K562 (cell line): Measurements from ENCODE around the gene CCT3. TPM values are rescaled to one million over a fixed set of nuclear protein-coding genes. Genes with fewer than 3 reads are reported as not detected.

Experiments
- CXXC5 ChIP-seq: fragments of 250-450 bp; sonication (Bioruptor Pico); IDR thresholded peaks from 2 replicates; pipeline ENCODE4 v1.8.0; 2022; ENCODE audit warnings: inconsistent platforms, mild to moderate bottlenecking, moderate library complexity
- DIDO1 ChIP-seq: fragments of 450-650 bp; IDR thresholded peaks from 2 replicates; pipeline ENCODE4 v1.6.1; 2016; ENCODE audit warnings: low read depth, missing biosample characterization, missing genetic modification characterization
- EGR1 ChIP-seq: fragments of 450-650 bp; conservative IDR thresholded peaks from 2 replicates; pipeline ENCODE4 v1.6.1; 2017; ENCODE audit warnings: mild to moderate bottlenecking
- ILK ChIP-seq: fragments of 450-650 bp; IDR thresholded peaks from 2 replicates; pipeline ENCODE4 v1.6.1; 2016; ENCODE audit warnings: missing genetic modification characterization, low read depth, mild to moderate bottlenecking, missing compliant biosample characterization, moderate library complexity, borderline replicate concordance
- KDM4B ChIP-seq, 2 experiments: fragments of 450-650 bp in 1 of 2; sonication (generic) in 1 of 2; IDR thresholded peaks; 2 replicates each; pipeline ENCODE4 v1.6.1; 2016 to 2017; ENCODE audit warnings: borderline replicate concordance in 2 of 2, antibody characterized with exemption in 1 of 2, low read depth in 1 of 2, mild to moderate bottlenecking in 1 of 2
- RBM22 ChIP-seq: fragments of 200-400 bp; formaldehyde crosslinking; IDR thresholded peaks from 2 replicates; pipeline ENCODE4 v1.6.1; 2018; ENCODE audit warnings: low read length, low read depth; ENCODE audit not compliant: poor library complexity, severe bottlenecking
- SMAD4 ChIP-seq: fragments of 250-450 bp; sonication (Bioruptor Pico); conservative IDR thresholded peaks from 2 replicates; pipeline ENCODE4 v1.8.0; 2021; ENCODE audit warnings: inconsistent platforms, mild to moderate bottlenecking, moderate library complexity
- TEAD2 ChIP-seq: fragments of 450-650 bp; IDR thresholded peaks from 2 replicates; pipeline ENCODE4 v1.6.1; 2016; ENCODE audit warnings: missing genetic modification characterization, control low read depth, missing compliant biosample characterization
- THRAP3 ChIP-seq: fragments of 450-650 bp; IDR thresholded peaks from 2 replicates; pipeline ENCODE4 v1.6.1; 2016; ENCODE audit warnings: mild to moderate bottlenecking, inconsistent platforms, borderline replicate concordance
- ZFPM2 ChIP-seq: fragments of 250-450 bp; sonication (Bioruptor Pico); IDR thresholded peaks from 2 replicates; pipeline ENCODE4 v1.5.1; 2022; ENCODE audit warnings: mild to moderate bottlenecking
- ZNF41 ChIP-seq: fragments of 250-450 bp; sonication (Bioruptor Pico); conservative IDR thresholded peaks from 2 replicates; pipeline ENCODE4 v1.4.0; 2020; ENCODE audit warnings: mild to moderate bottlenecking
- polyA plus RNA-seq, 8 experiments: library from polyadenylated mRNA; depleted of rRNA in 4 of 8; stranded (reverse) in 5 of 8; unstranded in 3 of 8; fragments of >200 nt; fragmentation: Nextera tagmentation in 2 of 8; fragmentation: Illumina TruSeq in 1 of 8; extraction: Ambion mirVana in 2 of 8; extraction: Trizol in 1 of 8; gene quantifications; 2 replicates each; pipeline versions ENCODE4 v1.2.1 to v1.2.3, GENCODE V29; 2011 to 2014; ENCODE audit warnings: inconsistent platforms in 1 of 8, missing spikeins in 1 of 8
- total RNA-seq, 7 experiments: library from RNA; depleted of rRNA in 6 of 7; stranded (reverse); fragments of >200 nt in 6 of 7; fragmentation: Illumina TruSeq in 2 of 7; extraction: Trizol in 2 of 7; gene quantifications; 2 replicates each; pipeline versions ENCODE4 v1.2.1 to v1.2.3, GENCODE V29; 2011 to 2021; ENCODE audit warnings: low replicate concordance in 1 of 7
- TF ChIP-seq, protein P1 (sequence below): fragments of 450-650 bp; IDR thresholded peaks from 2 replicates; pipeline ENCODE4 v1.6.1; 2016; ENCODE audit warnings: low read depth
- TF ChIP-seq, protein P2 (sequence below): sonication (generic); formaldehyde crosslinking; IDR thresholded peaks from 2 replicates; pipeline ENCODE4 v1.8.0; 2022; ENCODE audit warnings: mild to moderate bottlenecking, missing genetic modification reagents

The CCT3 gene
- total and polyA plus RNA-seq, 9 of the 15 experiments (the other 6 are each of a cell fraction or from before 2014, with no cell fraction given), result 475 to 1,167 (median 610) TPM

DNA sequence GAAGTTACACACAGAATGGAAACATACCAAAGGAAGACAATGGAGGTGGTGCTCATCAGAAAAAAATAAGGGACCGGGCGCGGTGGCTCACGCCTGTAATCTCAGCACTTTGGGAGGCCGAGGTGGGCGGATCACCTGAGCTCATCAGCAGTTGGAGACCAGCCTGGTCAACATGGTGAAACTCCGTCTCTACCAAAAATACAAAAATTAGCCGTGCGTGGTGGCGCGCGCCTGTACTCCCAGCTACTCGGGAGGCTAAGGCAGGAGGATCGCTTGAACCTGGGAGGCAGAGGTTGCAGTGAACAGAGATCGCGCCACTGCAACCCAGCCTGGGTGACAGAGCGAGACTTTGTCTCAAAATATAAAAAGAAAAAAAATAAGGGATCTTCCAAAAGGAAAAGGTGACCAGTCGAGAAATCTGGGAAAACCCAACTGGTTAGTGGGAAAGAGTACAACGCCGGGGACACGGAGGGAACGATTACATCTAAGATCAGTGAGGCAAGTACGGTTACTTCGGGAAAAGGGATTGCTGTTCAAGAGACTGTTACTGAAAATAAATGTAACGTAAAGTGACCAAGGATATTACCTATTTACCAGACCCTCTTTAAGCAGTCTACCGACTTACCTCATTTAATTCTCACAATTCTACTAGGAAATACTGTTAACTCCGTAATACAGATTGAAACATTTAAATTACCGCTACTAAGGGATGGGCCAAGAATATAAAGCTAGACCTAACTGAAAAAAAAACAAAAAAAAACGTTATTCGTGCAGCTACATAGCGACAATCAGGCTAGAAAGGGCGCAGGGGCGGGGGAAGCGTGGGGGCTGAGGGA lies 822 bp downstream of the CCT3 start (continued):
- TF ChIP-seq, protein P1, sequence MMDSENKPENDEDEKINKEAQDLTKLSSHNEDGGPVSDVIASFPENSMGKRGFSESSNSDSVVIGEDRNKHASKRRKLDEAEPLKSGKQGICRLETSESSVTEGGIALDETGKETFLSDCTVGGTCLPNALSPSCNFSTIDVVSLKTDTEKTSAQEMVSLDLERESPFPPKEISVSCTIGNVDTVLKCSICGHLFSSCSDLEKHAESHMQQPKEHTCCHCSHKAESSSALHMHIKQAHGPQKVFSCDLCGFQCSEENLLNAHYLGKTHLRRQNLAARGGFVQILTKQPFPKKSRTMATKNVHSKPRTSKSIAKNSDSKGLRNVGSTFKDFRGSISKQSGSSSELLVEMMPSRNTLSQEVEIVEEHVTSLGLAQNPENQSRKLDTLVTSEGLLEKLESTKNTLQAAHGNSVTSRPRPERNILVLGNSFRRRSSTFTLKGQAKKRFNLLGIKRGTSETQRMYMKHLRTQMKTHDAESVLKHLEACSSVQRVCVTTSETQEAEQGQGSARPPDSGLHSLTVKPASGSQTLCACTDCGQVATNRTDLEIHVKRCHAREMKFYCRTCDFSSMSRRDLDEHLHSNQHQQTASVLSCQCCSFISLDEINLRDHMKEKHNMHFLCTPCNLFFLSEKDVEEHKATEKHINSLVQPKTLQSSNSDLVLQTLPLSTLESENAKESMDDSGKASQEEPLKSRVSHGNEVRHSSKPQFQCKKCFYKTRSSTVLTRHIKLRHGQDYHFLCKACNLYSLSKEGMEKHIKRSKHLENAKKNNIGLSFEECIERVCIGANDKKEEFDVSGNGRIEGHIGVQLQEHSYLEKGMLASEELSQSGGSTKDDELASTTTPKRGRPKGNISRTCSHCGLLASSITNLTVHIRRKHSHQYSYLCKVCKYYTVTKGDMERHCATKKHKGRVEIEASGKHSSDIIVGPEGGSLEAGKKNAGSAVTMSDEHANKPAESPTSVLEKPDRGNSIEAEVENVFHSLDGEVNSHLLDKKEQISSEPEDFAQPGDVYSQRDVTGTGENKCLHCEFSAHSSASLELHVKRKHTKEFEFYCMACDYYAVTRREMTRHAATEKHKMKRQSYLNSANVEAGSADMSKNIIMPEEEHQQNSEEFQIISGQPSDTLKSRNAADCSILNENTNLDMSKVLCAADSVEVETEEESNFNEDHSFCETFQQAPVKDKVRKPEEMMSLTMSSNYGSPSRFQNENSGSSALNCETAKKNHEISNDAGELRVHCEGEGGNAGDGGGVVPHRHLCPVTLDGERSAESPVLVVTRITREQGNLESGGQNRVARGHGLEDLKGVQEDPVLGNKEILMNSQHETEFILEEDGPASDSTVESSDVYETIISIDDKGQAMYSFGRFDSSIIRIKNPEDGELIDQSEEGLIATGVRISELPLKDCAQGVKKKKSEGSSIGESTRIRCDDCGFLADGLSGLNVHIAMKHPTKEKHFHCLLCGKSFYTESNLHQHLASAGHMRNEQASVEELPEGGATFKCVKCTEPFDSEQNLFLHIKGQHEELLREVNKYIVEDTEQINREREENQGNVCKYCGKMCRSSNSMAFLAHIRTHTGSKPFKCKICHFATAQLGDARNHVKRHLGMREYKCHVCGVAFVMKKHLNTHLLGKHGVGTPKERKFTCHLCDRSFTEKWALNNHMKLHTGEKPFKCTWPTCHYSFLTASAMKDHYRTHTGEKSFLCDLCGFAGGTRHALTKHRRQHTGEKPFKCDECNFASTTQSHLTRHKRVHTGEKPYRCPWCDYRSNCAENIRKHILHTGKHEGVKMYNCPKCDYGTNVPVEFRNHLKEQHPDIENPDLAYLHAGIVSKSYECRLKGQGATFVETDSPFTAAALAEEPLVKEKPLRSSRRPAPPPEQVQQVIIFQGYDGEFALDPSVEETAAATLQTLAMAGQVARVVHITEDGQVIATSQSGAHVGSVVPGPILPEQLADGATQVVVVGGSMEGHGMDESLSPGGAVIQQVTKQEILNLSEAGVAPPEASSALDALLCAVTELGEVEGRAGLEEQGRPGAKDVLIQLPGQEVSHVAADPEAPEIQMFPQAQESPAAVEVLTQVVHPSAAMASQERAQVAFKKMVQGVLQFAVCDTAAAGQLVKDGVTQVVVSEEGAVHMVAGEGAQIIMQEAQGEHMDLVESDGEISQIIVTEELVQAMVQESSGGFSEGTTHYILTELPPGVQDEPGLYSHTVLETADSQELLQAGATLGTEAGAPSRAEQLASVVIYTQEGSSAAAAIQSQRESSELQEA, result no peak
- TF ChIP-seq ZNF41 (CRISPR knock-in tag), result no peak
- peak; percentile 33; the same call in 1 of the 2 replicates for TF ChIP-seq EGR1
- TF ChIP-seq TEAD2 (tag), result no peak
- TF ChIP-seq RBM22, result no peak
- TF ChIP-seq, protein P2, sequence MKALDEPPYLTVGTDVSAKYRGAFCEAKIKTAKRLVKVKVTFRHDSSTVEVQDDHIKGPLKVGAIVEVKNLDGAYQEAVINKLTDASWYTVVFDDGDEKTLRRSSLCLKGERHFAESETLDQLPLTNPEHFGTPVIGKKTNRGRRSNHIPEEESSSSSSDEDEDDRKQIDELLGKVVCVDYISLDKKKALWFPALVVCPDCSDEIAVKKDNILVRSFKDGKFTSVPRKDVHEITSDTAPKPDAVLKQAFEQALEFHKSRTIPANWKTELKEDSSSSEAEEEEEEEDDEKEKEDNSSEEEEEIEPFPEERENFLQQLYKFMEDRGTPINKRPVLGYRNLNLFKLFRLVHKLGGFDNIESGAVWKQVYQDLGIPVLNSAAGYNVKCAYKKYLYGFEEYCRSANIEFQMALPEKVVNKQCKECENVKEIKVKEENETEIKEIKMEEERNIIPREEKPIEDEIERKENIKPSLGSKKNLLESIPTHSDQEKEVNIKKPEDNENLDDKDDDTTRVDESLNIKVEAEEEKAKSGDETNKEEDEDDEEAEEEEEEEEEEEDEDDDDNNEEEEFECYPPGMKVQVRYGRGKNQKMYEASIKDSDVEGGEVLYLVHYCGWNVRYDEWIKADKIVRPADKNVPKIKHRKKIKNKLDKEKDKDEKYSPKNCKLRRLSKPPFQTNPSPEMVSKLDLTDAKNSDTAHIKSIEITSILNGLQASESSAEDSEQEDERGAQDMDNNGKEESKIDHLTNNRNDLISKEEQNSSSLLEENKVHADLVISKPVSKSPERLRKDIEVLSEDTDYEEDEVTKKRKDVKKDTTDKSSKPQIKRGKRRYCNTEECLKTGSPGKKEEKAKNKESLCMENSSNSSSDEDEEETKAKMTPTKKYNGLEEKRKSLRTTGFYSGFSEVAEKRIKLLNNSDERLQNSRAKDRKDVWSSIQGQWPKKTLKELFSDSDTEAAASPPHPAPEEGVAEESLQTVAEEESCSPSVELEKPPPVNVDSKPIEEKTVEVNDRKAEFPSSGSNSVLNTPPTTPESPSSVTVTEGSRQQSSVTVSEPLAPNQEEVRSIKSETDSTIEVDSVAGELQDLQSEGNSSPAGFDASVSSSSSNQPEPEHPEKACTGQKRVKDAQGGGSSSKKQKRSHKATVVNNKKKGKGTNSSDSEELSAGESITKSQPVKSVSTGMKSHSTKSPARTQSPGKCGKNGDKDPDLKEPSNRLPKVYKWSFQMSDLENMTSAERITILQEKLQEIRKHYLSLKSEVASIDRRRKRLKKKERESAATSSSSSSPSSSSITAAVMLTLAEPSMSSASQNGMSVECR (CRISPR knock-in tag), result no peak
- no peak for TF ChIP-seq ZFPM2
- no peak for TF ChIP-seq KDM4B (IDR thresholded peaks at IDR 0.05; ENCODE audit: borderline replicate concordance in 2 of 2, low read depth in 1 of 2)
- no peak for TF ChIP-seq ILK
- 0 out of 2 replicates have a peak, but pooled peaks have one; percentile 14 for TF ChIP-seq SMAD4 (CRISPR knock-in tag)
- TF ChIP-seq THRAP3, result 0 out of 2 replicates have a peak, but pooled peaks have one; percentile 53
- TF ChIP-seq CXXC5 (CRISPR knock-in tag), result 0 out of 2 replicates have a peak, but pooled peaks have one; percentile 13
- no peak for TF ChIP-seq DIDO1
